IMR-90 (cell line): ENCODE measurements around the gene ACAA2. TPM values are rescaled to one million over a fixed set of nuclear protein-coding genes. Genes with fewer than 3 reads are reported as not detected.

Experiments
- ATAC-seq: fragments of 200-7000 bp; cut with Tn5 transposase; 2 replicates; pipeline ENCODE4 v1.9.1; 2020; ENCODE audit warnings: low read depth, mild to moderate bottlenecking, moderate library complexity
- BruUV-seq: library from RNA; stranded (reverse); fragments of 400-500 nt; replicated peaks from 2 replicates; lab custom pipeline; 2021; lab: Mats Ljungman, UMichigan
- CTCF ChIA-PET: fragments of 300-600 bp; formaldehyde crosslinking; extraction: SDS; loops from one replicate; lab custom pipeline; 2021; ENCODE audit warnings: antibody characterized with exemption; lab: Yijun Ruan, JAX
- POLR2A ChIA-PET: fragments of 300-600 bp; sonication (Branson Sonifier 250); formaldehyde crosslinking; loops from one replicate; lab custom pipeline; 2022; ENCODE audit warnings: antibody characterized with exemption; ENCODE audit not compliant: unreplicated experiment; lab: Charles Lee
- DNase-seq: peaks from one replicate; pipeline ENCODE4 v3.0.0; 2013
- H2AFZ ChIP-seq: replicated peaks from 2 replicates; pipeline ENCODE3; 2013; ENCODE audit warnings: low read length, mild to moderate bottlenecking; ENCODE audit not compliant: poor library complexity
- H2AK5ac ChIP-seq: 2 replicates; pipeline ENCODE4 v1.6.1; 2013; ENCODE audit warnings: low read depth, low read length, inconsistent platforms
- H2AK9ac ChIP-seq: replicated peaks from 2 replicates; pipeline ENCODE3; 2013; ENCODE audit warnings: mild to moderate bottlenecking, low read depth, low read length, moderate library complexity; ENCODE audit not compliant: poor library complexity
- H2BK120ac ChIP-seq: 2 replicates; pipeline ENCODE4 v1.6.1; 2013; ENCODE audit warnings: low read depth, low read length, inconsistent platforms
- H2BK15ac ChIP-seq: 3 replicates; pipeline ENCODE4 v1.6.1; 2013; ENCODE audit warnings: low read depth, low read length, inconsistent platforms
- H2BK20ac ChIP-seq: 2 replicates; pipeline ENCODE4 v1.6.1; 2013; ENCODE audit warnings: low read depth, mild to moderate bottlenecking, inconsistent platforms, low read length, moderate library complexity
- H2BK5ac ChIP-seq: 2 replicates; pipeline ENCODE4 v1.6.1; 2013; ENCODE audit warnings: mild to moderate bottlenecking, low read depth, low read length, inconsistent platforms; ENCODE audit not compliant: poor library complexity, severe bottlenecking
- H3K14ac ChIP-seq: replicated peaks from 2 replicates; pipeline ENCODE4 v1.6.1; 2013; ENCODE audit warnings: low read depth, low read length, inconsistent platforms
- H3K18ac ChIP-seq: 2 replicates; pipeline ENCODE4 v1.6.1; 2013; ENCODE audit warnings: low read depth, low read length, control low read depth
- H3K23ac ChIP-seq: 2 replicates; pipeline ENCODE4 v1.6.1; 2013; ENCODE audit warnings: low read depth, low read length, inconsistent platforms
- H3K27ac ChIP-seq: 2 replicates; pipeline ENCODE4 v1.5.1; 2013; ENCODE audit warnings: mild to moderate bottlenecking, control low read depth, low read length; ENCODE audit not compliant: insufficient read depth
- H3K27me3 ChIP-seq: 2 replicates; pipeline ENCODE4 v1.6.1; 2013; ENCODE audit warnings: low read length; ENCODE audit not compliant: control insufficient read depth, insufficient read depth
- H3K36me3 ChIP-seq: 2 replicates; pipeline ENCODE4 v1.6.1; 2013; ENCODE audit warnings: low read length, mixed read lengths; ENCODE audit not compliant: control insufficient read depth, insufficient read depth
- H3K4ac ChIP-seq: 2 replicates; pipeline ENCODE4 v1.6.1; 2013; ENCODE audit warnings: low read depth, low read length, inconsistent platforms
- H3K4me1 ChIP-seq: 2 replicates; pipeline ENCODE4 v1.6.1; 2013; ENCODE audit warnings: low read length, mixed read lengths; ENCODE audit not compliant: control insufficient read depth, insufficient read depth
- H3K4me2 ChIP-seq: 2 replicates; pipeline ENCODE4 v1.6.1; 2013; ENCODE audit warnings: low read depth, mild to moderate bottlenecking, control low read depth, low read length, moderate library complexity
- H3K4me3 ChIP-seq: 2 replicates; pipeline ENCODE4 v1.5.1; 2013; ENCODE audit warnings: low read depth, mild to moderate bottlenecking, control low read depth, low read length, moderate library complexity; ENCODE audit not compliant: insufficient read depth
- H3K56ac ChIP-seq: 2 replicates; pipeline ENCODE4 v1.6.1; 2013; ENCODE audit warnings: low read length, inconsistent platforms; ENCODE audit not compliant: insufficient read depth; ENCODE audit errors: extremely low read depth
- H3K79me1 ChIP-seq, 2 experiments: 2 replicates each; pipeline ENCODE4 v1.6.1; 2013; ENCODE audit warnings: low read length in 2 of 2, inconsistent platforms in 1 of 2, low read depth in 1 of 2
- H3K9ac ChIP-seq: 2 replicates; pipeline ENCODE4 v1.6.1; 2013; ENCODE audit warnings: low read depth, low read length, control low read depth
- H3K9me1 ChIP-seq: 2 replicates; pipeline ENCODE4 v1.6.1; 2013; ENCODE audit warnings: low read length, inconsistent platforms; ENCODE audit not compliant: insufficient read depth
- H3K9me3 ChIP-seq: 2 replicates; pipeline ENCODE4 v1.6.1; 2013; ENCODE audit warnings: low read length; ENCODE audit not compliant: control insufficient read depth, insufficient read depth
- H4K20me1 ChIP-seq: 2 replicates; pipeline ENCODE4 v1.6.1; 2013; ENCODE audit warnings: low read length, inconsistent platforms; ENCODE audit not compliant: insufficient read depth
- H4K5ac ChIP-seq: 2 replicates; pipeline ENCODE4 v1.6.1; 2013; ENCODE audit warnings: mild to moderate bottlenecking, low read depth, low read length, control low read depth
- H4K8ac ChIP-seq, 2 experiments: 2 replicates each; pipeline ENCODE4 v1.6.1; 2013; ENCODE audit warnings: low read depth in 2 of 2, low read length in 2 of 2, control low read depth in 1 of 2, inconsistent platforms in 1 of 2
- H4K91ac ChIP-seq: 2 replicates; pipeline ENCODE4 v1.6.1; 2013; ENCODE audit warnings: low read depth, low read length, inconsistent platforms; ENCODE audit not compliant: insufficient read depth
- BHLHE40 ChIP-seq: fragments of 150-350 bp; IDR thresholded peaks from 2 replicates; pipeline ENCODE4 v1.6.1; 2016; ENCODE audit warnings: mild to moderate bottlenecking, low read depth, low read length
- POLR2A ChIP-seq: IDR thresholded peaks from 2 replicates; pipeline ENCODE4 v1.6.1; 2012; ENCODE audit warnings: mild to moderate bottlenecking, low read depth, low read length
- WGBS, 2 experiments: methylation state at CpG; one replicate each; pipeline versions ENCODE4 v1.1.5 to v1.1.7; 2013; ENCODE audit warnings: missing lambda C conversion rate in 2 of 2; ENCODE audit not compliant: insufficient read length in 1 of 2; ENCODE audit errors: extremely low coverage in 2 of 2; 5-methylcytosine and 5-hydroxymethylcytosine counted together
- dilution Hi-C: fragments of 300-500 bp; cut with HindIII; formaldehyde crosslinking; loops from one replicate; pipeline ENCODE4 v1.14.3; 2018; ENCODE audit warnings: low sequenced_read_pairs; ENCODE audit not compliant: unreplicated experiment
- in situ Hi-C: fragments of 300-500 bp; cut with MboI; formaldehyde crosslinking; loops from 3 replicates; pipeline ENCODE4 v1.14.3; 2019; ENCODE audit warnings: low sequenced_read_pairs, inconsistent platforms, mixed read lengths
- intact Hi-C: fragments of 100-400 bp; cut with micrococcal nuclease; formaldehyde crosslinking; loops from 2 replicates; pipeline ENCODE4 v1.10.0; 2022
- polyA plus RNA-seq, 3 experiments: library from polyadenylated mRNA; depleted of rRNA; stranded (reverse); fragments of >200 nt; gene quantifications; 2 replicates each; pipeline ENCODE4 v1.2.3, GENCODE V29; 2012; ENCODE audit warnings: low replicate concordance in 1 of 3
- total RNA-seq: library from RNA; depleted of rRNA; stranded (reverse); fragments of >200 nt; gene quantifications from 2 replicates; pipeline ENCODE4 v1.2.3, GENCODE V29; 2012
- TF ChIP-seq, protein P1 (sequence below): fragments of 150-350 bp; IDR thresholded peaks from 2 replicates; pipeline ENCODE4 v1.6.1; 2016; ENCODE audit warnings: low read depth, mild to moderate bottlenecking, low read length, moderate library complexity, borderline replicate concordance

The ACAA2 gene
- total and polyA plus RNA-seq, 2 of the 4 experiments (the other 2 are of a cell fraction), result 24.4 to 61.5 TPM

DNA sequence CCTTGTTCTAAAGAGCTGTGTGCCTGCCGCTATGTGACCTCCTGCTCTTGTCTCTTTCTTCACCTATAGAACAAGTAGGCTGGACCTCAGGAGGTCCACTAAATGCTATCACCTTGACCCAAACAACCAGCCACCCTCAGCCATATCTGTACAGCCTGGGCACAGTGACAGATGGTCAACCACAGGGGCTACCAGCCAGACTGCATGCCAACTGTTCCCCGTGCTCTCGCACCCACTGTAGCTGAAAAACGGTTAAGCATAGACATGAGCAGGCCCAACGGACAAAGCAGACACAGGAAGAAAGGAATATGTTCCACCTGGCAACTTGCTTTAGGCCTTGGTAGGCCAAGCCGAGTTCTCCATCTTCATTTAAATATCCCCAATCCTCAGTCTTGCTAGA, 43.2 kb upstream of the ACAA2 start:
- no peak overlapping the region for H3K4me3 ChIP-seq
- no peak overlapping the region for H2BK15ac ChIP-seq
- H3K4me2 ChIP-seq, result no peak overlapping the region
- in situ Hi-C loops, result loop anchor here (5.0 kb wide), 1 partner anchor 344 kb away; no protein-coding TSS in a partner anchor
- intact Hi-C loops, result loop anchor here (5.0 kb wide), 1 partner anchor 89 kb away; no protein-coding TSS in a partner anchor
- H2AK5ac ChIP-seq, result no peak overlapping the region
- WGBS, 2 experiments, result 89% methylated on average over 4 of the region's 6 CpGs; no CpG with 5 or more reads in 1 of the 2 experiments
- no peak overlapping the region for H3K4ac ChIP-seq
- H2BK120ac ChIP-seq, result no peak overlapping the region
- POLR2A ChIA-PET, result no interaction called here
- H2AK9ac ChIP-seq, result no peak overlapping the region
- H3K79me1 ChIP-seq, result no peaks in the 10 kb centered on the region
- H3K23ac ChIP-seq, result no peak overlapping the region
- no peak overlapping the region for H3K14ac ChIP-seq
- no peak overlapping the region for H3K27ac ChIP-seq
- no peaks in the 10 kb centered on the region for H3K9me1 ChIP-seq
- H3K18ac ChIP-seq, result no peak overlapping the region
- H3K56ac ChIP-seq, result no peak overlapping the region
- dilution Hi-C loops, result no loop called here
- no peak overlapping the region for H4K91ac ChIP-seq
- no peak overlapping the region for H2AFZ ChIP-seq
- no peaks in the 10 kb centered on the region for H3K4me1 ChIP-seq
- H2BK20ac ChIP-seq, result no peak overlapping the region
- H4K8ac ChIP-seq, result no peak overlapping the region
- CTCF ChIA-PET, result interaction anchor here (0.6 to 0.7 kb wide), 2 partner anchors 59 to 302 kb away, joined by 3 read pairs; no protein-coding TSS in a partner anchor
- DNase-seq (no peak), ATAC-seq (no peak)
- H3K9me3 ChIP-seq, result no peaks in the 10 kb centered on the region
- no peak overlapping the region for H4K5ac ChIP-seq
- H4K20me1 ChIP-seq, result no peaks in the 10 kb centered on the region
- H3K9ac ChIP-seq, result no peak overlapping the region
- no peaks in the 10 kb centered on the region for H3K36me3 ChIP-seq
- BruUV-seq, result no TSS peak
- H2BK5ac ChIP-seq, result no peak overlapping the region
- peaks cover 10% of the 10 kb centered on the region; the same call in 1 of the 2 replicates for H3K27me3 ChIP-seq
- TF ChIP-seq, protein P1, sequence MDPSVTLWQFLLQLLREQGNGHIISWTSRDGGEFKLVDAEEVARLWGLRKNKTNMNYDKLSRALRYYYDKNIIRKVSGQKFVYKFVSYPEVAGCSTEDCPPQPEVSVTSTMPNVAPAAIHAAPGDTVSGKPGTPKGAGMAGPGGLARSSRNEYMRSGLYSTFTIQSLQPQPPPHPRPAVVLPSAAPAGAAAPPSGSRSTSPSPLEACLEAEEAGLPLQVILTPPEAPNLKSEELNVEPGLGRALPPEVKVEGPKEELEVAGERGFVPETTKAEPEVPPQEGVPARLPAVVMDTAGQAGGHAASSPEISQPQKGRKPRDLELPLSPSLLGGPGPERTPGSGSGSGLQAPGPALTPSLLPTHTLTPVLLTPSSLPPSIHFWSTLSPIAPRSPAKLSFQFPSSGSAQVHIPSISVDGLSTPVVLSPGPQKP, result no peak
- TF ChIP-seq BHLHE40, result no peak
- TF ChIP-seq POLR2A, result no peak
